ENCODE data around the gene CAPZB.
A peak's percentile ranks its signal among the peaks of the same experiment; 100 is the strongest.

The CAPZB gene

DNA sequence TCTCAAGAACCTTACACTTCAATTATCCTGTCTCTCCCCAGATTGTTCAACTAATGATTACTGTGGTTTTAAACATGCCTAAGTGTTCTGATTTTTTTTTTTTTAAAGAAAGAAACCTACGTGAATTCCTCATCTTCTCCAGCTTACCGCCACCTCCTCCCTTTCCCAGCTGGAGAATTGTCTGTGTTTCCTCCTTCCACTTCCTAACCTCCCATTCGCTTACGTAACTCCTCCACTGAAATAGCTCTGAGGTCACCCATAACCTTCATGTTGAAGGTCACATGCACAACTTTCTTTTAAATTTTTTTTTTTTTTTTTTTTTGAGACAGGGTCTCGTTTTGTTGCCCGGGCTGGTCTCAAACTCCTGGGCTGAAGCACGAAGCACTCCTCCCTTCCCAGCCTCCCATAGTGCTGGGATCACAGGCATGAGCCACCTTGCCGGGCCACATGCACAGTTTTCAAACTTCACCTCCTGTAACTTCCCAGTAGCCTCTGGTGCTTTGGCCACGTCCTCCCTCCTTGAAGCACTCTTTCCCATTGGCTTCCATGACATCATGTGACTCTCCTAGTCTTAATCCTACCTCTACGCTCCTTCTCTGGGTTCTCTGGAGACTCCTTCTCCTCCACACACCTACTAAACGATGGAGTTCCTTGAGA lies 9.8 kb upstream of the CAPZB start:
- no peak for DNase-seq
- Histone ChIP-seq H3K36me3 (no peaks in the 10 kb centered on the region), H3K27ac (no peak overlapping the region), H3K4me3 (ENCODE audit: low read depth, low read length) (no peak overlapping the region), H3K9me3 (ENCODE audit: severe bottlenecking) (no peaks in the 10 kb centered on the region), H3K27me3 (ENCODE audit: insufficient read depth, low read depth, severe bottlenecking) (no peaks in the 10 kb centered on the region)
- TF ChIP-seq, protein P1, sequence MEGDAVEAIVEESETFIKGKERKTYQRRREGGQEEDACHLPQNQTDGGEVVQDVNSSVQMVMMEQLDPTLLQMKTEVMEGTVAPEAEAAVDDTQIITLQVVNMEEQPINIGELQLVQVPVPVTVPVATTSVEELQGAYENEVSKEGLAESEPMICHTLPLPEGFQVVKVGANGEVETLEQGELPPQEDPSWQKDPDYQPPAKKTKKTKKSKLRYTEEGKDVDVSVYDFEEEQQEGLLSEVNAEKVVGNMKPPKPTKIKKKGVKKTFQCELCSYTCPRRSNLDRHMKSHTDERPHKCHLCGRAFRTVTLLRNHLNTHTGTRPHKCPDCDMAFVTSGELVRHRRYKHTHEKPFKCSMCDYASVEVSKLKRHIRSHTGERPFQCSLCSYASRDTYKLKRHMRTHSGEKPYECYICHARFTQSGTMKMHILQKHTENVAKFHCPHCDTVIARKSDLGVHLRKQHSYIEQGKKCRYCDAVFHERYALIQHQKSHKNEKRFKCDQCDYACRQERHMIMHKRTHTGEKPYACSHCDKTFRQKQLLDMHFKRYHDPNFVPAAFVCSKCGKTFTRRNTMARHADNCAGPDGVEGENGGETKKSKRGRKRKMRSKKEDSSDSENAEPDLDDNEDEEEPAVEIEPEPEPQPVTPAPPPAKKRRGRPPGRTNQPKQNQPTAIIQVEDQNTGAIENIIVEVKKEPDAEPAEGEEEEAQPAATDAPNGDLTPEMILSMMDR (IDR thresholded peaks at IDR 0.05; ENCODE audit: low read depth, low read length) = no peak

DNA sequence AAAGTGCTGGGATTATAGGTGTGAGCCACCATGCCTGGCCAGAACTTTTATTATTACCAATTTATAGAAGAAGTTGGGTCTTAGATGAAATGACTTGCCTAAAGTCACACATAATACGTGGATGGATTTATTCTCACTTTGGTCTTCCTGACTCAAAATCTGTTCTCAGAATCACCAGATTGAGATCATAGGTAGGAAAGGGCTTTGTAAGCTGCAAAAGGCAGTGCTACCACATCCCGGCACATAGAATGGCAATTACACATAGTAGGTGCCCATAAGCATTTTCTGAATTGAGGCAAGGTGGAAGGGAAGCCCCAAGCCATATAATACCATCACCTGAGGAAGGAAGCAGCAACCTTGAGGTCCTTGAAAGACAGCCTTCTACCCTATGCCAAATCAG lies 8.2 kb upstream of the CAPZB start:
- TF ChIP-seq, protein P1 (IDR thresholded peaks at IDR 0.05; ENCODE audit: low read depth, low read length) = no peak
- H3K27me3 ChIP-seq (ENCODE audit: insufficient read depth, low read depth, severe bottlenecking) = no peaks in the 10 kb centered on the region
- no peak overlapping the region for H3K27ac ChIP-seq
- H3K9me3 ChIP-seq (ENCODE audit: severe bottlenecking) = no peaks in the 10 kb centered on the region
- H3K4me3 ChIP-seq (ENCODE audit: low read depth, low read length) = no peak overlapping the region
- no peak for DNase-seq
- H3K36me3 ChIP-seq = no peaks in the 10 kb centered on the region

DNA sequence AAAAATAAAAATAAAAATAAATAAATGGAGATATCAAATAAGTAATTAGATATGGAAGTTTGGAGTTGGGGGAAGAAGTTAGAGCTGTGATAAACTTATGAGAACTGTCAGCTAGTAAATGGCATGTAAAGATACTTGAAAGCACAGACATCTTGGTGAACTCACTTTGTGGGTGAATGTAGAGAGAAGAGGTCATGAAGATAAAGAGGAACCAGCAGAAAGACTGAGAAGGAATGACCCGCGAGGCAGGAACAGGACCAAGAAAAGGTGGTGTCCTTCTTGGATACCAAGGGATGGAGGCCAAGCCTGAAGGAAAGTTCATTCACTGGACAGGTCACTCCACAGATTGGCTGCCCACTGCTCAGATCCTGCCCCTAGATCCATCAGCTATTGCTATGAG lies 4.7 kb upstream of the CAPZB start:
- TF ChIP-seq, protein P1 (IDR thresholded peaks at IDR 0.05; ENCODE audit: low read depth, low read length) = no peak
- Histone ChIP-seq H3K27ac (no peak overlapping the region), H3K36me3 (no peaks in the 10 kb centered on the region), H3K4me3 (ENCODE audit: low read depth, low read length) (no peak overlapping the region), H3K9me3 (ENCODE audit: severe bottlenecking) (no peaks in the 10 kb centered on the region), H3K27me3 (ENCODE audit: insufficient read depth, low read depth, severe bottlenecking) (no peaks in the 10 kb centered on the region)
- DNase-seq = no peak

DNA sequence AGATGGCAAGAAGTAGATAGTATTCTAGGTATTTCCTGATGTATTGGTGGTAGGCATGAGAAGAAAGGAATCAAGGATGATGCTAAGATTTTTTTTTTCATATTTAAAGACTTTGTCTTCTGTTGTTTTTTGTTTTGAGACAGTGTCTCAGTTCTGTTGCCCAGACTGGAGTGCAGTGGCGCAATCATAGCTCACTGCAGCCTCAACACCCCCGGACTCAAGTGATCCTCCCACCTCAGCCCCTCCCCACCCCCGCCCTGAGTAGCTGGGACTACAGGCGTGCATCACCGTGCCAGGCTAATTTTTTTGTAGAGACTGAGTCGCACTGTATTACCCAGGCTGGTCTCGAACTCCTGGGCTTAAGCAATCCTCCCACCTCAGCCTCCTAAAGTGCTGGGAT lies 2.8 kb upstream of the CAPZB start:
- Histone ChIP-seq H3K9me3 (ENCODE audit: severe bottlenecking) (no peaks in the 10 kb centered on the region), H3K36me3 (peaks cover 11% of the 10 kb centered on the region)
- TF ChIP-seq, protein P1 (IDR thresholded peaks at IDR 0.05; ENCODE audit: low read depth, low read length) = no peak

DNA sequence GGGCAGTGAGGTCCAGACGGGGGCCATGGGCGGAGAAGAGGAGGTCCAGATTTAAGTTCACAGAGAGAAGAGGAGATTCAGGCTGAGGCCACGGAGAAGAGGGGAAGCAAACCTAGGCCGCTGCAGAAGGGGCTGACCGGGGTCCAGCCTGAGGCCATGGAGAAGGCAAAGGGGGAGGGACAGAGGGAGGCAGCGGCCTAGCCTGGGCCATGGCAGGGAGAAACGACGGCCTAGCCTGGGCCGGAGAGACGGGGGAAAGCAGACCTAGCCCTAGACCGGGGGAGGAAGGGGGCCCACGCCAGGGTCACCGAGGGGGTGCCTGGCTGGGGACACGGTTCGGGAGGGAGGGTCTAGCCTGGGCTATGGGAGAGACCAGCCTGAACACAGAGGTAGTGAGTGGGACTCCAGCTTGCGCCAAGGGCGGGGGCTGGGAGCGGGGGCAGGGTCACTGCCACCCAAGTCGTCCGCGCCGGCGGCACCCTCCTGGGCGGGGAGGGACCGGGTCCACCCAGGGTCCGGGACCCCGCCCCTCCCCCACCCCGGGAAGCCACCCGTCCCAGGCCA lies 459 bp downstream of the CAPZB start:
- Histone ChIP-seq H3K27me3 (ENCODE audit: insufficient read depth, low read depth, severe bottlenecking) (no peaks in the 10 kb centered on the region), H3K36me3 (peaks cover 26% of the 10 kb centered on the region), H3K4me3 (ENCODE audit: low read depth, low read length) (peak overlapping the region; percentile 92), H3K9me3 (ENCODE audit: severe bottlenecking) (no peaks in the 10 kb centered on the region), H3K27ac (peak overlapping the region; percentile 91)
- no peak for DNase-seq
- TF ChIP-seq, protein P1 (IDR thresholded peaks at IDR 0.05; ENCODE audit: low read depth, low read length) = no peak

More for the DNA sequence above, 2.8 kb upstream of the CAPZB start:
- no peak overlapping the region for H3K27ac ChIP-seq
- DNase-seq = no peak
- no peak overlapping the region for H3K4me3 ChIP-seq (ENCODE audit: low read depth, low read length)
- H3K27me3 ChIP-seq (ENCODE audit: insufficient read depth, low read depth, severe bottlenecking) = no peaks in the 10 kb centered on the region

Data from WERI-Rb-1 (cell line).